Osteocyte (in vitro differentiated cells): ENCODE measurements around the gene TPBG. TPM values are rescaled to one million over a fixed set of nuclear protein-coding genes. Genes with fewer than 3 reads are reported as not detected.
"Not testable (repeated sequence)": the region's sequence is repeated elsewhere in the genome, so short reads cannot be mapped to it uniquely, and the experiment has no call there.

Source experiments
- DNase-seq: peaks from one replicate; pipeline ENCODE4 v3.0.0; 2021; ENCODE audit warnings: mixed read lengths; ENCODE audit not compliant: unreplicated experiment; ENCODE audit errors: extremely low spot score
- H3K27ac Mint-ChIP-seq: one replicate; pipeline ENCODE4 v1.8.0; 2021; ENCODE audit warnings: mild to moderate bottlenecking, mixed read lengths; ENCODE audit not compliant: unreplicated experiment
- H3K27me3 Mint-ChIP-seq: one replicate; pipeline ENCODE4 v1.8.0; 2021; ENCODE audit warnings: mixed read lengths; ENCODE audit not compliant: unreplicated experiment
- H3K36me3 Mint-ChIP-seq: one replicate; pipeline ENCODE4 v1.8.0; 2021; ENCODE audit warnings: mixed read lengths; ENCODE audit not compliant: unreplicated experiment
- H3K4me1 Mint-ChIP-seq: one replicate; pipeline ENCODE4 v1.8.0; 2021; ENCODE audit warnings: mixed read lengths; ENCODE audit not compliant: unreplicated experiment
- H3K4me3 Mint-ChIP-seq: one replicate; pipeline ENCODE4 v1.8.0; 2021; ENCODE audit warnings: mild to moderate bottlenecking, moderate library complexity, mixed read lengths; ENCODE audit not compliant: unreplicated experiment
- H3K9me3 Mint-ChIP-seq: one replicate; pipeline ENCODE4 v1.8.0; 2021; ENCODE audit warnings: mixed read lengths; ENCODE audit not compliant: unreplicated experiment
- CTCF ChIP-seq: fragments of 200-600 bp; sonication (generic); IDR thresholded peaks from 2 replicates; pipeline ENCODE4 v1.5.0; 2021; ENCODE audit warnings: antibody characterized with exemption, mild to moderate bottlenecking, moderate library complexity
- total RNA-seq: library from RNA; stranded (reverse); gene quantifications from 2 replicates; pipeline ENCODE4 v1.2.1, GENCODE V29; 2021

The TPBG gene
- total RNA-seq, 1 donor from 2014 or later: 47.1 TPM

- no peak for TF ChIP-seq CTCF
- Mint-ChIP-seq H3K9me3 (no peaks in the 10 kb centered on the region), H3K27me3 (peaks cover 25% of the 10 kb centered on the region), H3K4me3 (no peak overlapping the region), H3K36me3 (no peaks in the 10 kb centered on the region), H3K27ac (no peak overlapping the region), H3K4me1 (no peaks in the 10 kb centered on the region)
- DNase-seq: no peak
These were observed 21.9 kb downstream of the TPBG start for GRCh38 chr6:82385546-82385945.

GRCh38 chr6:82385961-82386360 lies 22.3 kb downstream of the TPBG start:
- H3K4me3 Mint-ChIP-seq: no peak overlapping the region
- no peaks in the 10 kb centered on the region for H3K9me3 Mint-ChIP-seq
- H3K27ac Mint-ChIP-seq: no peak overlapping the region
- DNase-seq: no peak
- H3K27me3 Mint-ChIP-seq: peaks cover 25% of the 10 kb centered on the region
- no peaks in the 10 kb centered on the region for H3K4me1 Mint-ChIP-seq
- TF ChIP-seq CTCF: no peak
- H3K36me3 Mint-ChIP-seq: no peaks in the 10 kb centered on the region

- H3K4me3 Mint-ChIP-seq, H3K36me3 Mint-ChIP-seq, H3K27me3 Mint-ChIP-seq, H3K9me3 Mint-ChIP-seq, DNase-seq, H3K27ac Mint-ChIP-seq: not testable (repeated sequence)
- H3K4me1 Mint-ChIP-seq: peaks cover 14% of the 10 kb centered on the region
These were observed 31.2 kb downstream of the TPBG start for GRCh38 chr6:82394770-82395169.

GRCh38 chr6:82396964-82397751 lies 33.5 kb downstream of the TPBG start:
- no peak for DNase-seq
- Mint-ChIP-seq H3K27ac (no peak overlapping the region), H3K4me1 (peaks cover 14% of the 10 kb centered on the region), H3K9me3 (no peaks in the 10 kb centered on the region), H3K27me3 (no peaks in the 10 kb centered on the region), H3K36me3 (peaks cover 2% of the 10 kb centered on the region), H3K4me3 (no peak overlapping the region)
- no peak for TF ChIP-seq CTCF

- Mint-ChIP-seq H3K27ac (peak overlapping the region; percentile 6), H3K36me3 (peaks cover 2% of the 10 kb centered on the region), H3K4me1 (peaks cover 14% of the 10 kb centered on the region), H3K4me3 (no peak overlapping the region), H3K27me3 (no peaks in the 10 kb centered on the region), H3K9me3 (no peaks in the 10 kb centered on the region)
- no peak for DNase-seq
- no peak for TF ChIP-seq CTCF
These were observed 34.5 kb downstream of the TPBG start for GRCh38 chr6:82397962-82398692.
